H1 (cell line): ENCODE results near the gene NPR2. TPM values are rescaled to one million over a fixed set of nuclear protein-coding genes. Genes with fewer than 3 reads are reported as not detected.

Source experiments
- CBX5 ChIP-seq: fragments of 300-800, 300-1000 bp; sonication (generic); IDR thresholded peaks from 2 replicates; pipeline ENCODE4 v1.7.1; 2016; ENCODE audit warnings: antibody characterized with exemption, low read length, low read depth
- CTCF ChIP-seq, 3 experiments: IDR thresholded peaks; 1 replicate in 2 of 3; 2 replicates in 1 of 3; pipeline versions ENCODE4 v1.5.1 to v1.6.1; 2011; ENCODE audit warnings: low read length in 3 of 3, mild to moderate bottlenecking in 3 of 3, inconsistent platforms in 2 of 3, low read depth in 1 of 3, moderate library complexity in 1 of 3; ENCODE audit not compliant: insufficient read depth in 1 of 3; ENCODE audit errors: control extremely low read depth in 1 of 3
- HDAC6 ChIP-seq: IDR thresholded peaks from one replicate; pipeline ENCODE4 v1.7.1; 2012; ENCODE audit warnings: low read depth, mild to moderate bottlenecking, inconsistent platforms, low read length, moderate library complexity
- JUN ChIP-seq: IDR thresholded peaks from 2 replicates; pipeline ENCODE4 v1.6.1; 2011; ENCODE audit warnings: low read depth, mild to moderate bottlenecking, improper control_type of control experiment, low read length
- MAFK ChIP-seq: IDR thresholded peaks from 2 replicates; pipeline ENCODE4 v1.6.1; 2012; ENCODE audit warnings: low read depth, mild to moderate bottlenecking, improper control_type of control experiment, low read length
- RAD21 ChIP-seq, 2 experiments: IDR thresholded peaks in 1 of 2; conservative IDR thresholded peaks in 1 of 2; 2 replicates each; pipeline ENCODE4 v1.6.1; 2011; ENCODE audit warnings: low read depth in 2 of 2, low read length in 2 of 2, improper control_type of control experiment in 1 of 2, inconsistent platforms in 1 of 2, mild to moderate bottlenecking in 1 of 2, moderate library complexity in 1 of 2
- RXRA ChIP-seq: IDR thresholded peaks from 2 replicates; pipeline ENCODE4 v1.6.1; 2011; ENCODE audit warnings: low read depth, mild to moderate bottlenecking, low read length, moderate library complexity; ENCODE audit not compliant: insufficient read depth
- SP1 ChIP-seq: IDR thresholded peaks from 2 replicates; pipeline ENCODE4 v1.6.1; 2011; ENCODE audit warnings: low read depth, low read length
- TBP ChIP-seq: IDR thresholded peaks from 2 replicates; pipeline ENCODE4 v1.6.1; 2011; ENCODE audit warnings: low read depth, low read length, improper control_type of control experiment
- polyA plus RNA-seq, 7 experiments: library from polyadenylated mRNA; depleted of rRNA in 3 of 7; stranded (reverse) in 5 of 7; unstranded in 2 of 7; fragments of >200 nt in 5 of 7; fragments of 200-250 nt in 2 of 7; gene quantifications; 1 replicate in 5 of 7; 2 replicates in 1 of 7; 4 replicates in 1 of 7; pipeline versions ENCODE4 v1.2.1 to v1.2.3, GENCODE V29; 2011 to 2013; ENCODE audit warnings: missing spikeins in 2 of 7, mixed read lengths in 2 of 7
- total RNA-seq: library from RNA; stranded (reverse); fragmentation: NEBNext Ultra II Directional; extraction: Animal tissue kit (Norgen Biotek cat#: 25700); gene quantifications from 2 replicates; pipeline ENCODE4 v1.2.1, GENCODE V29; 2021

NPR2 gene
- total and polyA plus RNA-seq, 2 of the 8 experiments (the other 6 are each of a cell fraction or from before 2014, with no cell fraction given), result 11.0 to 17.0 TPM

GRCh38 chr9:35792024-35792813 is 828 bp downstream of the NPR2 start (continued):
- TF ChIP-seq SP1, result no peak
- no peak for TF ChIP-seq RXRA
- TF ChIP-seq CBX5, result no peak
- no peak for TF ChIP-seq CTCF (IDR thresholded peaks at IDR 0.05; ENCODE audit: control extremely low read depth in 1 of 3, insufficient read depth in 1 of 3, low read depth in 1 of 3, low read length in 3 of 3)
- no peak for TF ChIP-seq MAFK
- no peak for TF ChIP-seq HDAC6
- TF ChIP-seq TBP, result no peak
- TF ChIP-seq JUN, result no peak
- TF ChIP-seq RAD21 (IDR thresholded peaks at IDR 0.05 in 1 of 2, conservative IDR thresholded peaks at IDR 0.05 in 1 of 2; ENCODE audit: low read depth in 2 of 2, low read length in 2 of 2), result no peak
